Measurements from ENCODE around the gene STRBP.
"Not testable (repeated sequence)": the region's sequence is repeated elsewhere in the genome, so short reads cannot be mapped to it uniquely, and the experiment has no call there.

The STRBP gene

GRCh38 chr9:123251324-123251723 lies 17.1 kb downstream of the STRBP start:
- no peak overlapping the region for H3K4me3 ChIP-seq (ENCODE audit: low read depth, low read length)
- no peak for DNase-seq (ENCODE audit: low read depth)
- TF ChIP-seq CTCF (IDR thresholded peaks at IDR 0.05; ENCODE audit: control insufficient read depth, extremely low read depth, insufficient read depth): no peak

DNA sequence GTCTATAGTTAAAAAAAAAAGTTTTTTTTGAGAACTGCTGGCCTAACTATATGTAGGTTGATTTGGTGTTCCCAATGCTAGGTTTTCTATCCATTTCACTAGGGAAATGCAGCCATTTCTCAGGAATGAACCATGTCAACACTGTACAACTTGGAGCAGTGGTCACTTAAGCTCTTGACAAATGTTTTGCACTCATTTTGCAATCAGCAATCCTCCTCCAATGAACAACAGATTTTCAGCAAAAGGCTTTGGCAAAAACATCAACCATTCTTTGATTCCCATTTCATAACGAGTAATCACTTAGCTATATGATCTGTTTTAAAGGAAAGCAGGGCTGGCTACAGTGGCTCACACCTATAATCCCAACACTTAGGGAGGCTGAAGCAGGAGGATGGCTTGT lies 17.9 kb downstream of the STRBP start:
- no peak overlapping the region for H3K4me3 ChIP-seq (ENCODE audit: low read depth, low read length)
- DNase-seq (ENCODE audit: low read depth): no peak
- TF ChIP-seq CTCF (IDR thresholded peaks at IDR 0.05; ENCODE audit: control insufficient read depth, extremely low read depth, insufficient read depth): no peak

GRCh38 chr9:123249162-123249561 lies 19.2 kb downstream of the STRBP start:
- not testable (repeated sequence) for DNase-seq (ENCODE audit: low read depth); H3K4me3 ChIP-seq (ENCODE audit: low read depth, low read length)

- TF ChIP-seq CTCF (IDR thresholded peaks at IDR 0.05; ENCODE audit: control insufficient read depth, extremely low read depth, insufficient read depth): no peak
- no peak for DNase-seq (ENCODE audit: low read depth)
- no peak overlapping the region for H3K4me3 ChIP-seq (ENCODE audit: low read depth, low read length)
Observed at GRCh38 chr9:123248630-123249029, 19.8 kb downstream of the STRBP start.

GRCh38 chr9:123246534-123246933 lies 21.9 kb downstream of the STRBP start:
- DNase-seq (ENCODE audit: low read depth): no peak
- TF ChIP-seq CTCF (IDR thresholded peaks at IDR 0.05; ENCODE audit: control insufficient read depth, extremely low read depth, insufficient read depth): no peak
- H3K4me3 ChIP-seq (ENCODE audit: low read depth, low read length): no peak overlapping the region

DNA sequence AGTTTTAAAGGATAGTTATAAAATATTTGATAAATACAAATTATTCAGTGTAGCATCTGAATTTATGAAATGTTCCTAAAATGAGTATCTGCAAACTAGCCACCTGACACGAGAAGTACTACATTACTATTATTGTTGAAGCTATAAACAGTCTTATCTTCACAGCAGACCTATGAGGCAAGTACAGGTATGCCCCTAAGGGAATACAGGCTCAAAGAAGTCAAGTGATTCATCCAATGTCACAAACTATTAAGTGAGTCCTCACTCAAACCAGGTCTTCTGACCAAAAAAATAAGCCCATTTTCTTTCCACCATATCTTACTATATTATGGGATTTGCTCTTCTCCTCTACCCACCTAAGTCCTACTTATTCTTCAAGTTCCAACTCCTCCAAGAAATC lies 28.7 kb downstream of the STRBP start:
- no peak overlapping the region for H3K4me3 ChIP-seq (ENCODE audit: low read depth, low read length)
- no peak for TF ChIP-seq CTCF (IDR thresholded peaks at IDR 0.05; ENCODE audit: control insufficient read depth, extremely low read depth, insufficient read depth)
- DNase-seq (ENCODE audit: low read depth): no peak

DNA sequence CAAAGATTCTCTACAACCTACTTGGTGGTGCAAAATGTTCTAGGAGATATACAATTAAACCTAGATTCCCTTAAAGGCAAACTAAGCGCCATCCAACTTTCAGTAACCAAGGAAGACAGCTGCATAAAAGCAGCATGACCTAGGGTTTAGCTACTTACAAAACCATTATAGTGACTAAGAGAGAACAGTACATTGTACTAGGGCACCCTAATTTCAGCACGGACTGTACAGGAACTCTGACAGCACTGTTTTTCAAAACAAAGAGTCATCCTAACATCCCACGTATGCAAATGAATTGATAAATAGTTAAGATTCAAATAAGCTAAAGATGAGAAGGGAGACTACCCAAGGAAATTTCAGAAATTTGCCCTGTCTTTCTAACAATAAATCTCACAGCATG lies 30.0 kb downstream of the STRBP start:
- TF ChIP-seq CTCF (IDR thresholded peaks at IDR 0.05; ENCODE audit: control insufficient read depth, extremely low read depth, insufficient read depth): no peak
- DNase-seq (ENCODE audit: low read depth): no peak
- H3K4me3 ChIP-seq (ENCODE audit: low read depth, low read length): no peak overlapping the region

DNA sequence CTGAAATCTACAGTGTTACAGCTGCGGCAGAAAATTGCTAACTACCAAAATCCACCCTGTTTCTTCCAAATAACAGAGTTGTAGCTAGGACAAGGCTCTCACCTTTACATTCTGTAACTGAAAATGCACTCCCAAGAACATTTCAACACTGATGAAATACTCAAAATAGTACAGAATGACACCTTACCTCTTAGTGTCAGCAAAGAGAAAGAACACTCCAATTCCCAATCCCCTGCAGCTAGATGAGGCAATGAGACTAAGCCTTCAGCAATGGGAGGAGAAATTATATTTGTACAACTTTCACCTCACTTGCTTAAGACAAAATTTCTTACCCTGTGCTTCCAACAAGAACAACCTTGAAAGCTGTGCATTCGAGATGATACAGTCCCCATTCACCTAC lies 31.2 kb downstream of the STRBP start:
- DNase-seq (ENCODE audit: low read depth): no peak
- no peak overlapping the region for H3K4me3 ChIP-seq (ENCODE audit: low read depth, low read length)
- TF ChIP-seq CTCF (IDR thresholded peaks at IDR 0.05; ENCODE audit: control insufficient read depth, extremely low read depth, insufficient read depth): no peak
